H9 (cell line): ENCODE data around the gene ELOF1. TPM values are rescaled to one million over a fixed set of nuclear protein-coding genes. Genes with fewer than 3 reads are reported as not detected.
A peak's percentile ranks its signal among the peaks of the same experiment; 100 is the strongest.

Experiments
- DNase-seq: peaks from one replicate; pipeline ENCODE4 v3.0.0-alpha.2; 2017
- H2AFZ ChIP-seq: one replicate; pipeline ENCODE4 v1.6.1; 2013; ENCODE audit warnings: mild to moderate bottlenecking, low read length, control low read depth, moderate library complexity
- H2AK5ac ChIP-seq: 2 replicates; pipeline ENCODE4 v1.6.1; 2013; ENCODE audit warnings: low read length, control low read depth, mixed read lengths; ENCODE audit not compliant: insufficient read length
- H2BK120ac ChIP-seq: one replicate; pipeline ENCODE4 v1.6.1; 2013; ENCODE audit warnings: low read depth, mild to moderate bottlenecking, low read length, control low read depth, inconsistent platforms; ENCODE audit not compliant: poor library complexity, severe bottlenecking
- H2BK12ac ChIP-seq: 2 replicates; pipeline ENCODE4 v1.6.1; 2013; ENCODE audit warnings: low read length, control low read depth, mixed read lengths, low read depth; ENCODE audit not compliant: insufficient read length
- H2BK15ac ChIP-seq: 2 replicates; pipeline ENCODE4 v1.6.1; 2013; ENCODE audit warnings: low read depth, low read length, control low read depth
- H2BK20ac ChIP-seq: one replicate; pipeline ENCODE4 v1.6.1; 2013; ENCODE audit warnings: low read depth, mild to moderate bottlenecking, low read length, control low read depth, inconsistent platforms; ENCODE audit not compliant: poor library complexity, severe bottlenecking
- H2BK5ac ChIP-seq: 2 replicates; pipeline ENCODE4 v1.6.1; 2013; ENCODE audit warnings: low read length, control low read depth, mixed read lengths; ENCODE audit not compliant: insufficient read length
- H3K14ac ChIP-seq: 2 replicates; pipeline ENCODE4 v1.6.1; 2013; ENCODE audit warnings: low read length, control low read depth; ENCODE audit not compliant: insufficient read depth
- H3K18ac ChIP-seq: 2 replicates; pipeline ENCODE4 v1.6.1; 2013; ENCODE audit warnings: low read depth, mild to moderate bottlenecking, mixed read lengths, low read length, control low read depth; ENCODE audit not compliant: insufficient read length
- H3K23ac ChIP-seq: 2 replicates; pipeline ENCODE4 v1.6.1; 2013; ENCODE audit warnings: low read length, control low read depth, mixed read lengths, low read depth; ENCODE audit not compliant: insufficient read length
- H3K23me2 ChIP-seq: 2 replicates; pipeline ENCODE4 v1.6.1; 2013; ENCODE audit warnings: low read depth, mild to moderate bottlenecking, mixed read lengths, low read length, control low read depth; ENCODE audit not compliant: insufficient read length, poor library complexity, severe bottlenecking
- H3K27ac ChIP-seq: 2 replicates; pipeline ENCODE4 v1.5.1; 2013; ENCODE audit warnings: low read length, control low read depth, mixed read lengths, low read depth; ENCODE audit not compliant: insufficient read length
- H3K27me3 ChIP-seq: 2 replicates; pipeline ENCODE4 v1.6.1; 2013; ENCODE audit warnings: low read length, control low read depth, inconsistent platforms; ENCODE audit not compliant: insufficient read depth
- H3K4ac ChIP-seq: 2 replicates; pipeline ENCODE4 v1.6.1; 2013; ENCODE audit warnings: low read depth, mild to moderate bottlenecking, control low read depth, inconsistent platforms, low read length, moderate library complexity
- H3K4me1 ChIP-seq: 2 replicates; pipeline ENCODE4 v1.6.1; 2013; ENCODE audit warnings: low read length, control low read depth, inconsistent platforms; ENCODE audit not compliant: insufficient read depth
- H3K4me2 ChIP-seq: 2 replicates; pipeline ENCODE4 v1.6.1; 2013; ENCODE audit warnings: low read length, control low read depth, mixed read lengths; ENCODE audit not compliant: insufficient read length, insufficient read depth
- H3K56ac ChIP-seq: 2 replicates; pipeline ENCODE4 v1.6.1; 2013; ENCODE audit warnings: low read depth, mild to moderate bottlenecking, mixed read lengths, low read length, control low read depth; ENCODE audit not compliant: insufficient read length
- H3K79me1 ChIP-seq: 2 replicates; pipeline ENCODE4 v1.6.1; 2013; ENCODE audit warnings: low read depth, mild to moderate bottlenecking, moderate library complexity, low read length, control low read depth, inconsistent platforms; ENCODE audit not compliant: insufficient read depth, poor library complexity, severe bottlenecking
- H3K79me2 ChIP-seq: 2 replicates; pipeline ENCODE4 v1.6.1; 2013; ENCODE audit warnings: low read length, control low read depth, inconsistent platforms; ENCODE audit not compliant: insufficient read depth
- H3K9ac ChIP-seq: 2 replicates; pipeline ENCODE4 v1.6.1; 2013; ENCODE audit warnings: low read length, control low read depth, mixed read lengths; ENCODE audit not compliant: insufficient read length; ENCODE audit errors: extremely low read depth
- H3K9me3 ChIP-seq: one replicate; pipeline ENCODE4 v1.6.1; 2013; ENCODE audit warnings: low read depth, low read length, inconsistent platforms; ENCODE audit not compliant: control insufficient read depth
- H3T11ph ChIP-seq: one replicate; pipeline ENCODE4 v1.6.1; 2013; ENCODE audit warnings: mild to moderate bottlenecking, low read length, control low read depth, inconsistent platforms
- H4K20me1 ChIP-seq: one replicate; pipeline ENCODE4 v1.6.1; 2013; ENCODE audit not compliant: control insufficient read depth, insufficient read length, insufficient read depth
- H4K5ac ChIP-seq: 2 replicates; pipeline ENCODE4 v1.6.1; 2013; ENCODE audit warnings: low read depth, mild to moderate bottlenecking, mixed read lengths, low read length, control low read depth; ENCODE audit not compliant: insufficient read length
- H4K8ac ChIP-seq: replicated peaks from 2 replicates; pipeline ENCODE4 v1.6.1; 2013; ENCODE audit warnings: low read length, control low read depth, mixed read lengths, low read depth; ENCODE audit not compliant: insufficient read length
- H4K91ac ChIP-seq: 2 replicates; pipeline ENCODE4 v1.6.1; 2013; ENCODE audit warnings: low read depth, mild to moderate bottlenecking, moderate library complexity, mixed read lengths, low read length, control low read depth; ENCODE audit not compliant: insufficient read length
- H3K27ac Mint-ChIP-seq, 3 experiments: 2 replicates in 2 of 3; 3 replicates in 1 of 3; pipeline ENCODE4 v1.8.0; 2020 to 2021; ENCODE audit warnings: mixed read lengths in 3 of 3, mild to moderate bottlenecking in 1 of 3, moderate library complexity in 1 of 3
- H3K27me3 Mint-ChIP-seq: 2 replicates; pipeline ENCODE4 v1.8.0; 2021; ENCODE audit warnings: low read depth, mild to moderate bottlenecking, moderate library complexity, mixed read lengths
- H3K36me3 Mint-ChIP-seq, 3 experiments: 2 replicates in 2 of 3; 3 replicates in 1 of 3; pipeline ENCODE4 v1.8.0; 2020 to 2021; ENCODE audit warnings: low read depth in 3 of 3, mixed read lengths in 3 of 3; ENCODE audit not compliant: insufficient read depth in 1 of 3
- H3K4me1 Mint-ChIP-seq, 2 experiments: 2 replicates each; pipeline ENCODE4 v1.8.0; 2020; ENCODE audit warnings: mixed read lengths in 2 of 2
- H3K4me3 Mint-ChIP-seq, 2 experiments: 2 replicates in 1 of 2; 3 replicates in 1 of 2; pipeline ENCODE4 v1.8.0; 2020 to 2021; ENCODE audit warnings: mild to moderate bottlenecking in 2 of 2, mixed read lengths in 2 of 2, moderate library complexity in 1 of 2
- H3K9me3 Mint-ChIP-seq, 2 experiments: 2 replicates in 1 of 2; 3 replicates in 1 of 2; pipeline ENCODE4 v1.8.0; 2020; ENCODE audit warnings: mild to moderate bottlenecking in 2 of 2, mixed read lengths in 2 of 2, moderate library complexity in 1 of 2
- CTCF ChIP-seq: fragments of 200-600 bp; sonication (generic); conservative IDR thresholded peaks from 3 replicates; pipeline ENCODE4 v1.8.0; 2021; ENCODE audit warnings: antibody characterized with exemption, mild to moderate bottlenecking
- WGBS: extraction: QIAGEN DNeasy Blood & Tissue Kit; methylation state at CpG from one replicate; pipeline ENCODE4 v1.1.7; 2013; ENCODE audit warnings: missing lambda C conversion rate, low lambda C conversion rate, mixed read lengths; ENCODE audit not compliant: insufficient read length; ENCODE audit errors: extremely low coverage; 5-methylcytosine and 5-hydroxymethylcytosine counted together
- long read RNA-seq: library from polyadenylated mRNA; unstranded; transcript quantifications from one replicate; pipeline ENCODE4 v2.0.0, GENCODE V29; 2020
- total RNA-seq: library from RNA; stranded (reverse); gene quantifications from 2 replicates; pipeline ENCODE4 v1.2.1, GENCODE V29; 2021

The ELOF1 gene
- total RNA-seq = 84.9 and 88.6 TPM in 2 replicates
- long read RNA-seq, transcript ELOF1-201 (4 exons, 1,019 nt) = major isoform, 72 of 106 reads
- long read RNA-seq, partial matches to known transcripts = 18 of 106 reads
- long read RNA-seq, other reads (novel, unspliced or antisense) = 15 of 106 reads

- peaks cover 10 to 18% of the 10 kb centered on the region in 2 experiments for H3K4me1 Mint-ChIP-seq
- Histone ChIP-seq H3K4me1 (no peaks in the 10 kb centered on the region), H3K79me2 (peaks cover 17% of the 10 kb centered on the region; the same call in 1 of the 2 replicates), H4K8ac (no peak within 1 kb of the TSS), H3K27ac (no peak within 1 kb of the TSS), H3K14ac (no peak within 1 kb of the TSS), H3K9ac (peak within 1 kb of the TSS; percentile 79), H3K4me2 (peak within 1 kb of the TSS; percentile 76), H2BK20ac (no peak within 1 kb of the TSS), H3T11ph (no peak within 1 kb of the TSS), H3K27me3 (no peaks in the 10 kb centered on the region), H3K23ac (no peak within 1 kb of the TSS), H3K56ac (no peak within 1 kb of the TSS), H2AFZ (peak within 1 kb of the TSS; percentile 66), H4K5ac (no peak within 1 kb of the TSS), H2BK5ac (no peak within 1 kb of the TSS), H2BK12ac (no peak within 1 kb of the TSS), H3K23me2 (peaks cover 9% of the 10 kb centered on the region), H4K91ac (no peak within 1 kb of the TSS), H2BK15ac (no peak within 1 kb of the TSS), H2AK5ac (no peak within 1 kb of the TSS), H3K18ac (no peak within 1 kb of the TSS), H4K20me1 (no peaks in the 10 kb centered on the region), H2BK120ac (no peak within 1 kb of the TSS), H3K9me3 (no peaks in the 10 kb centered on the region), H3K4ac (no peak within 1 kb of the TSS), H3K79me1 (peaks cover 2% of the 10 kb centered on the region)
- H3K27ac Mint-ChIP-seq = peak within 1 kb of the TSS; percentile 54 to 93 (median 91); a peak in 5 of 7 replicates
- H3K27me3 Mint-ChIP-seq = no peaks in the 10 kb centered on the region; the same call in 1 of the 2 replicates
- DNase-seq = peak; percentile 99
- peaks cover 0 to 3% of the 10 kb centered on the region in 2 experiments; a peak in 1 of 5 replicates for H3K9me3 Mint-ChIP-seq
- WGBS = no CpG with 5 or more reads among the region's 57 CpGs
- TF ChIP-seq CTCF = peak; percentile 32; the same call in 2 of the 3 replicates
- peaks cover 6 to 18% (median 14%) of the 10 kb centered on the region in 3 experiments; a peak in 6 of 7 replicates for H3K36me3 Mint-ChIP-seq
- peak within 1 kb of the TSS; percentile 90 to 94 for H3K4me3 Mint-ChIP-seq
Observed at GRCh38 chr19:11558881-11559828, at the start of gene ELOF1. Gene ELOF1 (minus strand): TSS chr19:11559230. CDS start chr19:11554347, 4,883 bp downstream.
